ENCODE measurements around the gene ATP13A3.

The ATP13A3 gene

GRCh38 chr3:194475138-194475932 lies 11.5 kb downstream of the ATP13A3 start:
- H3K4me3 Mint-ChIP-seq = no peak overlapping the region
- peaks cover 18% of the 10 kb centered on the region for H3K4me1 Mint-ChIP-seq (ENCODE audit: low read depth)
- no peaks in the 10 kb centered on the region for H3K9me3 Mint-ChIP-seq (ENCODE audit: low read depth)

DNA sequence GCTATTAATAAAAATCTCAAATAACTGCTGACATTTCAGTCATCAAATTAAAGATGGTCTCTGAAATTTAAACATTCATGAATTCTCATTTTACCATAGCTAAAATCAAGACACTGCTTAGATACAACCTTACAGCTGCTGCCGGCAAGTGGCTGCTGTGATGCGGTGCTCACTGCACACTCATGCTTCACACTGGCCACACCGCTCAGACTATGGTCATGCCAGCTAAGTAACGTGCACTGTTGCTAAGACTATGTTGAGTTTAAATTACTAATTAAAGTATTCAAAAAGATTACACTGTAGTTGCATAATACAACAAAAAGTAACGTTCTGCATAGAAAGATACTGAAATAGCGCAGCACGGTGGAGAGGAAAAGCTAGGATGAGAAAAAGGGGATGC lies 12.1 kb downstream of the ATP13A3 start:
- H3K27ac Mint-ChIP-seq = peak overlapping the region; percentile 35

More at GRCh38 chr3:194475138-194475932, 11.5 kb downstream of the ATP13A3 start:
- no peak overlapping the region for H3K27ac Mint-ChIP-seq
- H3K27me3 Mint-ChIP-seq = no peaks in the 10 kb centered on the region
- peaks cover 4% of the 10 kb centered on the region for H3K36me3 Mint-ChIP-seq

DNA sequence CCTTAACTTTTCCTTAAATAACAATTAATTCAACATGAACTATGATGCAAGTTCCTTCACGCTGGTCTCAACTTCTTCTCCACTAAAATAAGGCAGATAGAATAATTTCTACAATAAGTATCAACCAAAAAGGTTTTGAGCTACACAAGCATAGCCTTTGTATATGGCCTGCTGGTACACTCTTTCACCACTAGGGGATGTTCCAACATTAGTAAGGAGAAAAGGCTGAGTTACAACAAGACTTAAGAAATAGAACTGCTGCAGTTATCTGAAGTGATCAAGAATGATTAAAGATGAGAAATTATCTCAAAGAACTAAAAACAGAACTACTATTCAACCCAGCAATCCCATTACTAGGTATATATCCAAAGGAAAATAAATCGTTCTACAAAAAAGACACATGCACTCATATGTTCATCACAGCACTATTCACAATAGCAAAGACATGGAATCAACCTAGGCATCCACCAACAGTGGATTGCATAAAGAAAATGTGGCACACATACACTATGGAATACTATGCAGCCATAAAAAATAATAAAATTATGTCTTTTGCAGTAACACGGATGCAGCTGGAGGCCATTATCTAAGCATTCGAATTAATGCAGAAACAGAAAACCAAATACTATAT lies 14.4 kb downstream of the ATP13A3 start:
- Mint-ChIP-seq H3K4me3 (no peak overlapping the region), H3K9me3 (ENCODE audit: low read depth) (no peaks in the 10 kb centered on the region), H3K27ac (no peak overlapping the region), H3K36me3 (no peaks in the 10 kb centered on the region), H3K4me1 (ENCODE audit: low read depth) (peaks cover 11% of the 10 kb centered on the region), H3K27me3 (no peaks in the 10 kb centered on the region)

More for the DNA sequence above, 12.1 kb downstream of the ATP13A3 start:
- Mint-ChIP-seq H3K27me3 (no peaks in the 10 kb centered on the region), H3K4me3 (no peak overlapping the region), H3K36me3 (no peaks in the 10 kb centered on the region), H3K4me1 (ENCODE audit: low read depth) (peaks cover 12% of the 10 kb centered on the region), H3K9me3 (ENCODE audit: low read depth) (no peaks in the 10 kb centered on the region)

DNA sequence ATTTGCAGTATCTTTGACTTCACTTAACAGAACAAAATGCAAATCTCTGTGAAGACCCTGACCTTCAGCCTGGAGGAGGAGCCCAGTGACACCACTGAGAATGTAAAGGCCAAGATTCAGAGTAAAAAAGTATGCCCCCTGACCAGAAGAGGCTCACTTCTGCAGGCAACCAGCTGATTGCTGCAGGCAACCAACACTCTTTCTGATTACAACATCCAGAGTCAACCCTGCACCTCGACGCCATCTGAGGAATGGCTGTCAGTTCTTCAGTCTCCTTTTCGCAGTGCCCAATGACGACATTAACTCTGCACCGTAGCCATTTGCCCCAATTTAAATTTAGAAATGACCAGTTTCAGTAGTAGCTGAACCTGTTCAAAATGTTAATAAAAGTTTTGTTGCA lies 14.9 kb downstream of the ATP13A3 start:
- Mint-ChIP-seq H3K27me3 (no peaks in the 10 kb centered on the region), H3K4me1 (ENCODE audit: low read depth) (peaks cover 15% of the 10 kb centered on the region), H3K4me3 (no peak overlapping the region), H3K36me3 (no peaks in the 10 kb centered on the region), H3K27ac (no peak overlapping the region), H3K9me3 (ENCODE audit: low read depth) (no peaks in the 10 kb centered on the region)

- Mint-ChIP-seq H3K4me1 (ENCODE audit: low read depth) (peaks cover 24% of the 10 kb centered on the region), H3K27me3 (no peaks in the 10 kb centered on the region), H3K27ac (no peak overlapping the region), H3K4me3 (no peak overlapping the region), H3K36me3 (no peaks in the 10 kb centered on the region), H3K9me3 (ENCODE audit: low read depth) (no peaks in the 10 kb centered on the region)
Observed at GRCh38 chr3:194470615-194471014, 16.2 kb downstream of the ATP13A3 start.

GRCh38 chr3:194469977-194470376 lies 16.8 kb downstream of the ATP13A3 start:
- Mint-ChIP-seq H3K4me3 (no peak overlapping the region), H3K27ac (no peak overlapping the region), H3K4me1 (ENCODE audit: low read depth) (peaks cover 29% of the 10 kb centered on the region), H3K9me3 (ENCODE audit: low read depth) (no peaks in the 10 kb centered on the region), H3K36me3 (peaks cover 2% of the 10 kb centered on the region), H3K27me3 (no peaks in the 10 kb centered on the region)

DNA sequence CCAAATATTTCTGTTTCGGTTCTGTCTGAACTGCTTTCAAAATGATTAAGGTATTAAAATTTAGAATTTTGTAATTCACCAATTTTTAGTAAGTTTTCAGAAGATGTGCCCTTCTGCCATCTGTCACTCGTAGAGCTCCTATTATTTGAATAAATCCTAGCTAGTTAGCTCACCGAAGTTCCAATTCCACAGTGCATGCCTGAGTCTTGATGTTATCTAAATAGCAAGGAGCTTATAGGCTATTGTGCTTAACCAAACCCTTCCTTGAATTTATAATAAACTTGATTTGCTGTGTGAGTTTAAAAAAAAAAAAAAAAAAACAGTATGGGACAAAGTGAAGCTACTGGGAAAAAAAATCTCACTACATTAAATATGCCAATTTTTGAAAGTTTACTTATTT lies 18.7 kb downstream of the ATP13A3 start:
- H3K9me3 Mint-ChIP-seq (ENCODE audit: low read depth) = no peaks in the 10 kb centered on the region

GRCh38 chr3:194466761-194467356 lies 19.9 kb downstream of the ATP13A3 start:
- Mint-ChIP-seq H3K36me3 (peaks cover 2% of the 10 kb centered on the region), H3K4me3 (no peak overlapping the region), H3K4me1 (ENCODE audit: low read depth) (peaks cover 21% of the 10 kb centered on the region), H3K27ac (no peak overlapping the region), H3K27me3 (no peaks in the 10 kb centered on the region), H3K9me3 (ENCODE audit: low read depth) (no peaks in the 10 kb centered on the region)

More for the DNA sequence above, 18.7 kb downstream of the ATP13A3 start:
- Mint-ChIP-seq H3K27me3 (no peaks in the 10 kb centered on the region), H3K27ac (no peak overlapping the region), H3K4me3 (no peak overlapping the region), H3K4me1 (ENCODE audit: low read depth) (peaks cover 27% of the 10 kb centered on the region), H3K36me3 (peaks cover 2% of the 10 kb centered on the region)

DNA sequence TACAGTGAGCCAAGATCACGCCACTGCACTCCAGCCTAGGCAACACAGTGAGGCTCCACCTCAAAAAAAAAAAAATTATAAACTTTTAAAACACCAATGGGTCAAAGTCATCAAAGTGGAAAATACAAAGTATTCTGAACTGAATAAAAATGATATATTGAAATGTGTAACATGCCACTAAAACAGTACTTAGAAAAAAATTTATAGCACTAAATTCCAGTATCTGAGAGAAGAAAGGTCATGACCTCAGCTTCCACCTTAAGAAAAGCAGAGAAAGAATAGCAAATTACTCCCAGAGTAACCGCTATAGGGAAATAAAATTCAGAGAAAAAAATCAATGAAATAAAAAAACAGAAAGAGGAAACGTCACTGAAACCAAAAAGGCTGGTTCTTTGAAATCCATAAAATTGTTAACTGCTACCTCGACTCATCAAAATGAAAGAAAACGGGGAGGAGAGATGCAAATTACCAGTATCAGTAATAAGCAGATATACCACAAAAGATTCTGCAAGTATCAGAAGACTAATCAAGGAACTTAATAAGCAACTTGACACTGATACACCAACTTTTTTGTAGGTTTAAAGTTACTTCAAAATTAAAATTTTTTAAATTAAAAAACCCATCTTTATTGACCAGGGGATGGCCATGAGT lies 20.8 kb downstream of the ATP13A3 start:
- H3K9me3 Mint-ChIP-seq (ENCODE audit: low read depth) = no peaks in the 10 kb centered on the region
- H3K36me3 Mint-ChIP-seq = peaks cover 2% of the 10 kb centered on the region
- no peaks in the 10 kb centered on the region for H3K27me3 Mint-ChIP-seq
- H3K4me3 Mint-ChIP-seq = peak overlapping the region; percentile 20
- peaks cover 21% of the 10 kb centered on the region for H3K4me1 Mint-ChIP-seq (ENCODE audit: low read depth)
- peak overlapping the region; percentile 50 for H3K27ac Mint-ChIP-seq

- Mint-ChIP-seq H3K27ac (no peak overlapping the region), H3K27me3 (no peaks in the 10 kb centered on the region), H3K4me1 (ENCODE audit: low read depth) (peaks cover 21% of the 10 kb centered on the region), H3K36me3 (peaks cover 5% of the 10 kb centered on the region), H3K4me3 (no peak overlapping the region), H3K9me3 (ENCODE audit: low read depth) (no peaks in the 10 kb centered on the region)
Observed at GRCh38 chr3:194465246-194465645, 21.6 kb downstream of the ATP13A3 start.

- Mint-ChIP-seq H3K4me3 (no peak overlapping the region), H3K4me1 (ENCODE audit: low read depth) (peaks cover 21% of the 10 kb centered on the region), H3K27me3 (no peaks in the 10 kb centered on the region), H3K27ac (no peak overlapping the region), H3K36me3 (peaks cover 6% of the 10 kb centered on the region), H3K9me3 (ENCODE audit: low read depth) (no peaks in the 10 kb centered on the region)
Observed at GRCh38 chr3:194464692-194465091, 22.1 kb downstream of the ATP13A3 start.

GRCh38 chr3:194462936-194463335 lies 23.9 kb downstream of the ATP13A3 start:
- H3K9me3 Mint-ChIP-seq (ENCODE audit: low read depth) = no peaks in the 10 kb centered on the region

GRCh38 chr3:194460566-194460965 lies 26.2 kb downstream of the ATP13A3 start:
- H3K36me3 Mint-ChIP-seq = peaks cover 7% of the 10 kb centered on the region
- H3K27me3 Mint-ChIP-seq = no peaks in the 10 kb centered on the region
- no peak overlapping the region for H3K27ac Mint-ChIP-seq

More at GRCh38 chr3:194462936-194463335, 23.9 kb downstream of the ATP13A3 start:
- no peaks in the 10 kb centered on the region for H3K27me3 Mint-ChIP-seq
- no peak overlapping the region for H3K27ac Mint-ChIP-seq
- H3K4me1 Mint-ChIP-seq (ENCODE audit: low read depth) = peaks cover 21% of the 10 kb centered on the region
- H3K4me3 Mint-ChIP-seq = no peak overlapping the region
- peaks cover 7% of the 10 kb centered on the region for H3K36me3 Mint-ChIP-seq

GRCh38 chr3:194458131-194458530 lies 28.7 kb downstream of the ATP13A3 start:
- peaks cover 8% of the 10 kb centered on the region for H3K36me3 Mint-ChIP-seq
- H3K9me3 Mint-ChIP-seq (ENCODE audit: low read depth) = no peaks in the 10 kb centered on the region
- no peaks in the 10 kb centered on the region for H3K27me3 Mint-ChIP-seq
- H3K4me1 Mint-ChIP-seq (ENCODE audit: low read depth) = no peaks in the 10 kb centered on the region
- H3K4me3 Mint-ChIP-seq = no peak overlapping the region
- H3K27ac Mint-ChIP-seq = no peak overlapping the region

More at GRCh38 chr3:194460566-194460965, 26.2 kb downstream of the ATP13A3 start:
- H3K9me3 Mint-ChIP-seq (ENCODE audit: low read depth) = no peaks in the 10 kb centered on the region
- peaks cover 7% of the 10 kb centered on the region for H3K4me1 Mint-ChIP-seq (ENCODE audit: low read depth)
- H3K4me3 Mint-ChIP-seq = no peak overlapping the region

DNA sequence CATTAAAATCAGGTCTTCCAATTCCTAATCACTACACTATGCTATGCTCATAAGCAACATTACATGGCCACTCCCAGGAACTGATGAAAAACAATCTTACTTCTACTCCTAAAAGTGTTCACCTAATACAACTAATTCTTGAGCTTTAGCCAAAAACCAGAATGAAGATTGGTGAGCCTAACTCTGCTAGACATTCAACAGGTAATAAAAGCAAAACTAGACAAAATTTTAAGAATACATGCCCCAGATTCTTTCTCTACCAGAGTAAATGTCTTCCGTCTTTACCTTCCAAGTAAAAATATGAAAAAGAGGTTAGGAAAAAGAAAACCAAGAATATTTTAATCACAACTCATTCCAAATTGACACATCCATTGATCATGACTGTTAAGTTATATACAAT lies 31.3 kb downstream of the ATP13A3 start:
- Mint-ChIP-seq H3K9me3 (ENCODE audit: low read depth) (no peaks in the 10 kb centered on the region), H3K27ac (no peak overlapping the region), H3K36me3 (peaks cover 15% of the 10 kb centered on the region), H3K4me1 (ENCODE audit: low read depth) (no peaks in the 10 kb centered on the region), H3K27me3 (no peaks in the 10 kb centered on the region), H3K4me3 (no peak overlapping the region)
